ENCODE results near the gene DESI1.

- TF ChIP-seq POLR2AphosphoS5 (IDR thresholded peaks at IDR 0.05; ENCODE audit: borderline replicate concordance, low read depth, low read length), result no peak
- TF ChIP-seq EZH2 (IDR thresholded peaks at IDR 0.05), result no peak
Measured at GRCh38 chr22:41621911-41622179, 1.0 kb upstream of the DESI1 start.
